ENCODE data around the gene PFKL. TPM values are rescaled to one million over a fixed set of nuclear protein-coding genes. Genes with fewer than 3 reads are reported as not detected.
A peak's percentile ranks its signal among the peaks of the same experiment; 100 is the strongest.
"Not testable (repeated sequence)": the region's sequence is repeated elsewhere in the genome, so short reads cannot be mapped to it uniquely, and the experiment has no call there.

PFKL gene
- total RNA-seq, 2 donors from 2014 or later = 134 to 139 TPM

- Mint-ChIP-seq H3K4me3 (no peak overlapping the region), H3K27me3 (no peaks in the 10 kb centered on the region), H3K9me3 (no peaks in the 10 kb centered on the region), H3K27ac (no peak overlapping the region), H3K4me1 (ENCODE audit: low read depth in 2 of 2) (peaks cover 11 to 17% of the 10 kb centered on the region in 2 donors), H3K36me3 (no peaks in the 10 kb centered on the region)
- DNase-seq (ENCODE audit: low spot score) = no peak
- no peak for ATAC-seq
Observed at GRCh38 chr21:44295646-44296045, 4.2 kb upstream of the PFKL start.

GRCh38 chr21:44296103-44296519, 3.7 kb upstream of the PFKL start:
- no peaks in the 10 kb centered on the region for H3K36me3 Mint-ChIP-seq
- H3K4me1 Mint-ChIP-seq (ENCODE audit: low read depth in 2 of 2) = peaks cover 13 to 17% of the 10 kb centered on the region in 2 donors
- H3K9me3 Mint-ChIP-seq = no peaks in the 10 kb centered on the region
- H3K27me3 Mint-ChIP-seq = no peaks in the 10 kb centered on the region
- ATAC-seq (no peak), DNase-seq (ENCODE audit: low spot score) (no peak)
- no peak overlapping the region for H3K27ac Mint-ChIP-seq
- no peak overlapping the region for H3K4me3 Mint-ChIP-seq

GRCh38 chr21:44296916-44297315, 2.9 kb upstream of the PFKL start:
- Mint-ChIP-seq H3K4me3 (no peak overlapping the region), H3K36me3 (no peaks in the 10 kb centered on the region), H3K4me1 (ENCODE audit: low read depth in 2 of 2) (peaks cover 13 to 17% of the 10 kb centered on the region in 2 donors), H3K9me3 (no peaks in the 10 kb centered on the region), H3K27ac (no peak overlapping the region), H3K27me3 (no peaks in the 10 kb centered on the region)
- ATAC-seq (no peak), DNase-seq (ENCODE audit: low spot score) (no peak)

- no peak overlapping the region for H3K4me3 Mint-ChIP-seq
- H3K36me3 Mint-ChIP-seq = no peaks in the 10 kb centered on the region
- peak; percentile 75 for DNase-seq (ENCODE audit: low spot score)
- no peaks in the 10 kb centered on the region for H3K27me3 Mint-ChIP-seq
- H3K27ac Mint-ChIP-seq = peak overlapping the region; percentile 25 to 72
- peak; percentile 22 to 43 for ATAC-seq
- peaks cover 13 to 17% of the 10 kb centered on the region in 2 donors for H3K4me1 Mint-ChIP-seq (ENCODE audit: low read depth in 2 of 2)
- H3K9me3 Mint-ChIP-seq = no peaks in the 10 kb centered on the region
Observed at GRCh38 chr21:44297525-44298290, 2.1 kb upstream of the PFKL start.

- DNase-seq (ENCODE audit: low spot score) (no peak), ATAC-seq (no peak)
- no peaks in the 10 kb centered on the region for H3K36me3 Mint-ChIP-seq
- no peak overlapping the region for H3K4me3 Mint-ChIP-seq
- peaks cover 14 to 17% of the 10 kb centered on the region in 2 donors for H3K4me1 Mint-ChIP-seq (ENCODE audit: low read depth in 2 of 2)
- no peaks in the 10 kb centered on the region for H3K9me3 Mint-ChIP-seq
- no peaks in the 10 kb centered on the region for H3K27me3 Mint-ChIP-seq
- peak overlapping the region; percentile 25 to 72 for H3K27ac Mint-ChIP-seq
Observed at GRCh38 chr21:44298301-44298700, 1.6 kb upstream of the PFKL start.

- no peaks in the 10 kb centered on the region for H3K27me3 Mint-ChIP-seq
- H3K27ac Mint-ChIP-seq = peak overlapping the region in 1 of 2 donors; percentile 72
- peaks cover 16 to 21% of the 10 kb centered on the region in 2 donors for H3K4me1 Mint-ChIP-seq (ENCODE audit: low read depth in 2 of 2)
- DNase-seq (ENCODE audit: low spot score) (no peak), ATAC-seq (no peak)
- H3K36me3 Mint-ChIP-seq = no peaks in the 10 kb centered on the region
- no peaks in the 10 kb centered on the region for H3K9me3 Mint-ChIP-seq
- peak overlapping the region; percentile 78 for H3K4me3 Mint-ChIP-seq
Observed at GRCh38 chr21:44299085-44299457, 782 bp upstream of the PFKL start.

- Mint-ChIP-seq H3K36me3 (no peaks in the 10 kb centered on the region), H3K9me3 (no peaks in the 10 kb centered on the region), H3K4me1 (ENCODE audit: low read depth in 2 of 2) (peaks cover 21 to 22% of the 10 kb centered on the region in 2 donors), H3K27ac (no peak overlapping the region), H3K4me3 (peak overlapping the region; percentile 58), H3K27me3 (no peaks in the 10 kb centered on the region)
- peak; percentile 76 to 80 for ATAC-seq
- peak; percentile 83 for DNase-seq (ENCODE audit: low spot score)
Observed at GRCh38 chr21:44300262-44300959, 558 bp downstream of the PFKL start.

- no peak for ATAC-seq
- no peaks in the 10 kb centered on the region for H3K27me3 Mint-ChIP-seq
- H3K4me1 Mint-ChIP-seq (ENCODE audit: low read depth in 2 of 2) = peaks cover 21 to 22% of the 10 kb centered on the region in 2 donors
- no peaks in the 10 kb centered on the region for H3K36me3 Mint-ChIP-seq
- no peaks in the 10 kb centered on the region for H3K9me3 Mint-ChIP-seq
- peak overlapping the region; percentile 58 for H3K4me3 Mint-ChIP-seq
- H3K27ac Mint-ChIP-seq = no peak overlapping the region
- no peak for DNase-seq (ENCODE audit: low spot score)
Observed at GRCh38 chr21:44301141-44301540, 1.3 kb downstream of the PFKL start.

GRCh38 chr21:44301961-44302406, 2.1 kb downstream of the PFKL start:
- peaks cover 21 to 24% of the 10 kb centered on the region in 2 donors for H3K4me1 Mint-ChIP-seq (ENCODE audit: low read depth in 2 of 2)
- ATAC-seq = no peak
- H3K27ac Mint-ChIP-seq = peak overlapping the region in 1 of 2 donors; percentile 37
- H3K4me3 Mint-ChIP-seq = peak overlapping the region; percentile 50
- H3K27me3 Mint-ChIP-seq = no peaks in the 10 kb centered on the region
- H3K9me3 Mint-ChIP-seq = no peaks in the 10 kb centered on the region
- H3K36me3 Mint-ChIP-seq = no peaks in the 10 kb centered on the region
- no peak for DNase-seq (ENCODE audit: low spot score)

- peaks cover 20 to 26% of the 10 kb centered on the region in 2 donors for H3K4me1 Mint-ChIP-seq (ENCODE audit: low read depth in 2 of 2)
- H3K27ac Mint-ChIP-seq = peak overlapping the region in 1 of 2 donors; percentile 37
Observed at GRCh38 chr21:44302573-44303401, 2.9 kb downstream of the PFKL start.

GRCh38 chr21:44303490-44303981, 3.7 kb downstream of the PFKL start:
- DNase-seq (ENCODE audit: low spot score) (no peak), ATAC-seq (no peak)
- Mint-ChIP-seq H3K27ac (no peak overlapping the region), H3K4me3 (no peak overlapping the region), H3K9me3 (no peaks in the 10 kb centered on the region), H3K4me1 (ENCODE audit: low read depth in 2 of 2) (peaks cover 13 to 24% of the 10 kb centered on the region in 2 donors), H3K27me3 (no peaks in the 10 kb centered on the region), H3K36me3 (no peaks in the 10 kb centered on the region)

More at GRCh38 chr21:44302573-44303401, 2.9 kb downstream of the PFKL start:
- H3K36me3 Mint-ChIP-seq; DNase-seq (ENCODE audit: low spot score); H3K9me3 Mint-ChIP-seq; ATAC-seq; H3K27me3 Mint-ChIP-seq: not testable (repeated sequence)
- peak overlapping the region; percentile 50 for H3K4me3 Mint-ChIP-seq

- Mint-ChIP-seq H3K4me3 (no peak overlapping the region), H3K27me3 (no peaks in the 10 kb centered on the region), H3K36me3 (no peaks in the 10 kb centered on the region), H3K27ac (no peak overlapping the region), H3K4me1 (ENCODE audit: low read depth in 2 of 2) (peaks cover 8 to 23% of the 10 kb centered on the region in 2 donors), H3K9me3 (no peaks in the 10 kb centered on the region)
- ATAC-seq (no peak), DNase-seq (ENCODE audit: low spot score) (no peak)
Observed at GRCh38 chr21:44304011-44304616, 4.3 kb downstream of the PFKL start.

- Mint-ChIP-seq H3K4me3 (no peak overlapping the region), H3K36me3 (no peaks in the 10 kb centered on the region), H3K27ac (no peak overlapping the region), H3K9me3 (no peaks in the 10 kb centered on the region), H3K27me3 (no peaks in the 10 kb centered on the region), H3K4me1 (ENCODE audit: low read depth in 2 of 2) (peaks cover 4 to 20% of the 10 kb centered on the region in 2 donors)
- DNase-seq (ENCODE audit: low spot score) = no peak
- no peak for ATAC-seq
Observed at GRCh38 chr21:44304877-44305293, 5.0 kb downstream of the PFKL start.
